GM19025 (cell line): Measurements from ENCODE around the gene MDN1.
A peak's percentile ranks its signal among the peaks of the same experiment; 100 is the strongest.

ENCODE experiments used
- ATAC-seq: cut with Tn5 transposase; IDR thresholded peaks from one replicate; pipeline ENCODE4 v1.9.1; 2021; ENCODE audit warnings: mild to moderate bottlenecking, low read depth, moderate library complexity; ENCODE audit not compliant: unreplicated experiment

Gene MDN1

GRCh38 chr6:89615882-89616281 is 203.7 kb downstream of the MDN1 start:
- no peak for ATAC-seq

- ATAC-seq, result no peak
Observed at GRCh38 chr6:89613790-89614189, 205.8 kb downstream of the MDN1 start.

- no peak for ATAC-seq
Observed at GRCh38 chr6:89612121-89612520, 207.5 kb downstream of the MDN1 start.

GRCh38 chr6:89611666-89612065 is 207.9 kb downstream of the MDN1 start:
- ATAC-seq, result no peak

- no peak for ATAC-seq
Observed at GRCh38 chr6:89610149-89610642, 209.4 kb downstream of the MDN1 start.

GRCh38 chr6:89605861-89606260 is 213.7 kb downstream of the MDN1 start:
- no peak for ATAC-seq

- ATAC-seq, result no peak
Observed at GRCh38 chr6:89604653-89605052, 214.9 kb downstream of the MDN1 start.

GRCh38 chr6:89602166-89602565 is 217.4 kb downstream of the MDN1 start:
- no peak for ATAC-seq

- ATAC-seq, result no peak
Observed at GRCh38 chr6:89599727-89600126, 219.9 kb downstream of the MDN1 start.

- ATAC-seq, result no peak
Observed at GRCh38 chr6:89597988-89598387, 221.6 kb downstream of the MDN1 start.

- ATAC-seq, result no peak
Observed at GRCh38 chr6:89597372-89597771, 222.2 kb downstream of the MDN1 start.

GRCh38 chr6:89596484-89596883 is 223.1 kb downstream of the MDN1 start:
- ATAC-seq, result no peak

- peak; percentile 72 for ATAC-seq
Observed at GRCh38 chr6:89596056-89596455, 223.5 kb downstream of the MDN1 start.
